ENCODE results near the gene STEEP1.
"Not testable (repeated sequence)": the region's sequence is repeated elsewhere in the genome, so short reads cannot be mapped to it uniquely, and the experiment has no call there.

STEEP1 gene

DNA sequence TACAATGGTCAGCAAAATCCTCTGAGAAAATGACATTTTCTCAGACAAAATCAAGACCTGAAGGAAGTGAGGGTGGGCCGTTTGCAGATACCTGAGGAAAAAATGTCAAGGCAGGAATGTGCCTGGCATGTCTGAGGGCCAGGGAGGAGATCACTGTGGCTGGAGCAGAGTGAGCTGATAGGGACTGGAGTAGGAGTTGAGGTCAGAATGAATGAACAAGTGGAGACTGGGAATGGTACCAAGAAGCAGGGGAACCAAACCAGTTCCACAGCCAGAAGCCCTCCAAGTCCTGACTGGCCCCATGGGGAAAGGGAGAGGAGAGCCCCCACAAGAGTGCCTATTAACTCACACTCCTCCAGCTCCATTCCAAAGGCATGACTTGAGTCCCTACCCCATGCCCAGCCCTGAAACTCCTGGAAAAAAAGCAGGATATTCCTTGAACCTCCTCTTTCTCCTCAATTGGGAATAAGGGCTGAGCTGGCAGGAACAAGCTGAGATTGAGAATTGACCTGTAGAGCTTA lies 41.5 kb downstream of the STEEP1 start:
- H3K9ac ChIP-seq (ENCODE audit: low read depth, low read length), result no peak overlapping the region
- no peak overlapping the region for H3K4me3 ChIP-seq (ENCODE audit: low read length)
- H3K4me2 ChIP-seq (ENCODE audit: low read length), result no peak overlapping the region
- H3K27me3 ChIP-seq (ENCODE audit: control insufficient read depth, insufficient read depth, low read length), result no peaks in the 10 kb centered on the region
- H3K4me1 ChIP-seq (ENCODE audit: control insufficient read depth, insufficient read depth, low read length), result no peaks in the 10 kb centered on the region
- H3K9me3 ChIP-seq (replicated peaks; ENCODE audit: low read length), result no peaks in the 10 kb centered on the region
- no peaks in the 10 kb centered on the region for H3K36me3 ChIP-seq (ENCODE audit: insufficient read depth, low read length)

DNA sequence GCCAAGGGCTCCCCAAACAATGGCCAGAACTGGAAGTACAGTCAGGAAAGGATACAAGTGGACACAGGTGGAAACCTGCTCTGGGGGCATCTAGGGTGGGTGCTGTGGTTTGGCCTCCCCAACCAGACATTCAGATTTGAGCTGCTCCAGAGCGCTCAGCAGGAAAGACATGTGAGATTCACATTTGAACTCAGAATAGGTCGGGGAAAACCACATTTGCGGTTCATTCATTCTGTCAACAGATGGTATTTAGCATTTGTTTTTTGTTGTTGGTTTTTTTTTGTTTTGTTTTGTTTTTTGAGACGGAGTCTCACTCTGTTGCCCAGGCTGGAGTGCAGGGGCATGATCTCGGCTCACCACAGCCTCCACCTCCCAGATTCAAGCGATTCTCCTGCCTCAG lies 44.0 kb downstream of the STEEP1 start:
- H3K36me3 ChIP-seq (ENCODE audit: insufficient read depth, low read length), result no peaks in the 10 kb centered on the region
- H3K4me2 ChIP-seq (ENCODE audit: low read length), result no peak overlapping the region
- no peaks in the 10 kb centered on the region for H3K9me3 ChIP-seq (replicated peaks; ENCODE audit: low read length)
- H3K4me3 ChIP-seq (ENCODE audit: low read length), result no peak overlapping the region
- no peaks in the 10 kb centered on the region for H3K4me1 ChIP-seq (ENCODE audit: control insufficient read depth, insufficient read depth, low read length)
- H3K9ac ChIP-seq (ENCODE audit: low read depth, low read length), result no peak overlapping the region
- H3K27me3 ChIP-seq (ENCODE audit: control insufficient read depth, insufficient read depth, low read length), result no peaks in the 10 kb centered on the region

DNA sequence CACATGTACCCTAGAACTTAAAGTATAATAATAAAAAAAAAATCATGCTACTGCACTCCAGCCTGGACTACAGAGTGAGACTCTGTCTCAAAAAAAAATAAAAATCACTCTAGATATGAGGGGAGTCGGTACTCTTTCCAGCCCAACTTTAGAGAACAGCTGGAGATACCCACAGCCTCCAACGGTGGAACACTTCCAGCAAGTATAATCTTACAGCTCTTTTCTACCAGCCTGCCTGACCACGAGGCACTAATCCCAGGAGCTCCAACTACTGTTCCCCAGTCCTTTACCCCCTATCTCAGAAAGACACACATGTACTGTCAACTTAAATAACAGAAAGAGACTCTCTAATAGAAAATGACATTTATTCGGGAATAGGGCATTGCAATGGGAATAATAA lies 46.8 kb downstream of the STEEP1 start:
- H3K4me2 ChIP-seq (ENCODE audit: low read length), result no peak overlapping the region
- H3K9me3 ChIP-seq (replicated peaks; ENCODE audit: low read length), result no peaks in the 10 kb centered on the region
- H3K9ac ChIP-seq (ENCODE audit: low read depth, low read length), result no peak overlapping the region
- no peaks in the 10 kb centered on the region for H3K27me3 ChIP-seq (ENCODE audit: control insufficient read depth, insufficient read depth, low read length)
- no peaks in the 10 kb centered on the region for H3K4me1 ChIP-seq (ENCODE audit: control insufficient read depth, insufficient read depth, low read length)
- H3K36me3 ChIP-seq (ENCODE audit: insufficient read depth, low read length), result no peaks in the 10 kb centered on the region
- no peak overlapping the region for H3K4me3 ChIP-seq (ENCODE audit: low read length)

DNA sequence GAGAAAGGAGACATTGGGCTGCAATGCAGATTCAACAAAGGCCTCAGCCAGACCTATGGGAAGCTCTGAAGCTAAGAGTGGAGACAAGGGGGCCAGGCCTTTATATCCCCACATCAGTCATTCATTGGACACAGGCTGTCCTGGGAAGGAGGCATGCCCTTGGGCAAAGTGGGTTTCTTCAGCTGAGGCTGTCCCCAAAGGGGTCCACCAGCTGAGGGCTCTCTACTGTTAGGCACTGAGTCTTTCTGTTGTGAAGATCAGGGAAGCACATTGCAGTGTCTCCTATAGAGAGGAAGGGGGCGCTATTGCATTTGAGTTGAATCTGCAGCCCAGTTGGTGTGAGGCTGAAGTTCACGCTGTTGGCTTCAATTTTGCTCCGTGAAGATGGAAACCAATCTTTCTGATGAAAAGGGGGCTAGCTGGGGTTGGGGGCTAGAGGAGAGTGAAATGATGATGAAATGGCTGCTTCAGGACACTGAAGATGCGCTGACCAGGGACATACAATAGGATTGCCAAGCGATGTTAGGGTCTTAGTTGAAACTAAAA lies 49.0 kb downstream of the STEEP1 start:
- Histone ChIP-seq H3K9me3 (replicated peaks; ENCODE audit: low read length) (no peaks in the 10 kb centered on the region), H3K4me3 (ENCODE audit: low read length) (no peak overlapping the region), H3K4me1 (ENCODE audit: control insufficient read depth, insufficient read depth, low read length) (no peaks in the 10 kb centered on the region), H3K36me3 (ENCODE audit: insufficient read depth, low read length) (no peaks in the 10 kb centered on the region), H3K4me2 (ENCODE audit: low read length) (no peak overlapping the region), H3K9ac (ENCODE audit: low read depth, low read length) (no peak overlapping the region), H3K27me3 (ENCODE audit: control insufficient read depth, insufficient read depth, low read length) (no peaks in the 10 kb centered on the region)

DNA sequence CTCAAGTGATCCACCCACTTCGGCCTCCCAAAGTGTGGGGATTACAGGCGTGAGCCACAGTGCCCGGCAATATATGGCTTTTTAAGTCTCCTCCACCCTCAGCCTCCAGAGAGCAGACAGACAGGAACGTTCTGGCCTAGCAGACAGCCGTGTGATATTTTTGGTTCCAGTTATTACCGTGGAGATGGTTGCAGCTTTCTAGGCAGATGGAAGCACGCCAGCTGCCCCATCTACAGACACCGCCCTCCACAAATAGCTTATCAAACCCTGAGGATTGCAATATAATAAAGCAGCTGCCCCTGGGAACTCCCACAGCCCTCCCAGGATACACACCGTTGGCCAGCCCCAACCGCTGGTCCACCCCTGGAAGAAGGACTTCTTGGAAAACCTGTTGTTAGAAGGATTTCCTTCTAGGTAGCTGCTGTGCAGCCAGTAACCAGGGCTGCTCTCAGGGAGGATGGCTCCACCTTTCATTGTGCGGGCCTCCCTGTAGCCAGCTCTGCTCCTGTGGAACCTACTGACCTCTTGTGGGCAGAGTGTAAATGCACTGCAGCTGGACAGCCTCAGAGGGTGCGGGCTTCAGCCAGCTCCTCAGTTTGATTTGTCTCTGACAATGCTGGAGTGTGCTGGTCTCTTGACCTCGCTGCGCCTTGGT lies 52.9 kb downstream of the STEEP1 start:
- Histone ChIP-seq H3K36me3 (ENCODE audit: insufficient read depth, low read length) (no peaks in the 10 kb centered on the region), H3K4me3 (ENCODE audit: low read length) (no peak overlapping the region), H3K9ac (ENCODE audit: low read depth, low read length) (no peak overlapping the region), H3K27me3 (ENCODE audit: control insufficient read depth, insufficient read depth, low read length) (no peaks in the 10 kb centered on the region), H3K9me3 (replicated peaks; ENCODE audit: low read length) (no peaks in the 10 kb centered on the region), H3K4me2 (ENCODE audit: low read length) (no peak overlapping the region), H3K4me1 (ENCODE audit: control insufficient read depth, insufficient read depth, low read length) (peaks cover 5% of the 10 kb centered on the region)

DNA sequence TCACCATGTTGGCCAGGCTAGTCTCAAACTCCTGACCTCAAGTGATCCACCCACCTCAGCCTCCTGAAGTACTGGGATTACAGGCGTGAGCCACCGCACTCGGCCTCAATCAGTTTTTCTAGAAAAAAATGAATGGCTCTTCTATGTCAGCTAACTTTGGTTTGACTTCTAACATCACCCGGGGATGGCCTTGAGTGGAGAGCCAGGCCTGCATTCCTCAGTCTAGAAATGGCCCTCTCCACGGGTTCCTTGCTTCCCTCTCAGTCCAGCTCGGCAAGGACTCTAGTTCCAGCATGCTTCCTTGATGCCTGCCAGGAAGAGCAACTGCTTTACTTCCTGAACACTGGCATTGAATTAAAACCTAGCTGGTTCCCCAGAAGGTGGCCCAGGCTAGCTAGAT lies 58.0 kb downstream of the STEEP1 start:
- no peak overlapping the region for H3K9ac ChIP-seq (ENCODE audit: low read depth, low read length)
- H3K9me3 ChIP-seq (replicated peaks; ENCODE audit: low read length), result no peaks in the 10 kb centered on the region
- no peaks in the 10 kb centered on the region for H3K36me3 ChIP-seq (ENCODE audit: insufficient read depth, low read length)
- H3K27me3 ChIP-seq (ENCODE audit: control insufficient read depth, insufficient read depth, low read length), result no peaks in the 10 kb centered on the region
- H3K4me1 ChIP-seq (ENCODE audit: control insufficient read depth, insufficient read depth, low read length), result peaks cover 22% of the 10 kb centered on the region
- no peak overlapping the region for H3K4me3 ChIP-seq (ENCODE audit: low read length)
- no peak overlapping the region for H3K4me2 ChIP-seq (ENCODE audit: low read length)

DNA sequence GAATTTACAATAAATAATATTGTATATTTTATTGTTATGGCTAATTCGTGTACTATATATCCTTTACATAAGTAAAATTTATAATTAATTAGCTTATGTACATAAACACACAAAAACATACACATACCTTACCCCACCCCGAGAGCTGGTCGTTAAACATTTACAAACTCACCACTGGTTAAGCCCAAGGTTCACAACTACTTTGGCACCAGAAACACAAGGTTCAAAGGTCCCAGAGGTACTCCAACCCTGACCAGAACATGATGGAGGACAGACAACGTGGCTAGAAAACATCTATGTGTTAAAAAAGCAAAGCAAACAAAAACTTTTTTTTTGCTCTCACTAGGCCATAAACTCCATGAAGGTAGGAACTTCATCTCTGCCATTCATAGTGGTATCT lies 59.3 kb downstream of the STEEP1 start:
- Histone ChIP-seq H3K4me1 (ENCODE audit: control insufficient read depth, insufficient read depth, low read length) (peaks cover 24% of the 10 kb centered on the region), H3K9ac (ENCODE audit: low read depth, low read length) (no peak overlapping the region), H3K36me3 (ENCODE audit: insufficient read depth, low read length) (no peaks in the 10 kb centered on the region), H3K27me3 (ENCODE audit: control insufficient read depth, insufficient read depth, low read length) (no peaks in the 10 kb centered on the region), H3K4me2 (ENCODE audit: low read length) (no peak overlapping the region), H3K4me3 (ENCODE audit: low read length) (no peak overlapping the region), H3K9me3 (replicated peaks; ENCODE audit: low read length) (no peaks in the 10 kb centered on the region)

DNA sequence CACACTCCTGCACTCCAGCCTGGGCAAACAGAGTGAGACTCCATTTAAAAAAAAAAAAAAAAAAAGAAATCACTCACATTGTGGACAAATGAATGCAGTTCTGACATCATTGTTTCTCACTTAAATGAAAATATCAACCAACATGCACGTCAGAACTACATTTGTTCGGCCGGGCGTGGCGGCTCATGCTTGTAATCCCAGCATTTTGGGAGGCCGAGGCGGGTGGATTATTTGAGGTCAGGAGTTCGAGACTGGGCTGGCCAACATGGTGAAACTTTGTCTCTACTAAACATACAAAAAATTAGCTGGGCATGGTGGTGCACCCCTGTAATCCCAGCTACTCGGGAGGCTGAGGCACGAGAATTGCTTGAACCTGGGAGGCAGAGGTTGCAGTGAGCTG lies 60.1 kb downstream of the STEEP1 start:
- not testable (repeated sequence) for H3K4me2 ChIP-seq (ENCODE audit: low read length); H3K9ac ChIP-seq (ENCODE audit: low read depth, low read length); H3K27me3 ChIP-seq (ENCODE audit: control insufficient read depth, insufficient read depth, low read length); H3K9me3 ChIP-seq (replicated peaks; ENCODE audit: low read length); H3K36me3 ChIP-seq (ENCODE audit: insufficient read depth, low read length); H3K4me3 ChIP-seq (ENCODE audit: low read length)
- H3K4me1 ChIP-seq (ENCODE audit: control insufficient read depth, insufficient read depth, low read length), result peaks cover 24% of the 10 kb centered on the region

DNA sequence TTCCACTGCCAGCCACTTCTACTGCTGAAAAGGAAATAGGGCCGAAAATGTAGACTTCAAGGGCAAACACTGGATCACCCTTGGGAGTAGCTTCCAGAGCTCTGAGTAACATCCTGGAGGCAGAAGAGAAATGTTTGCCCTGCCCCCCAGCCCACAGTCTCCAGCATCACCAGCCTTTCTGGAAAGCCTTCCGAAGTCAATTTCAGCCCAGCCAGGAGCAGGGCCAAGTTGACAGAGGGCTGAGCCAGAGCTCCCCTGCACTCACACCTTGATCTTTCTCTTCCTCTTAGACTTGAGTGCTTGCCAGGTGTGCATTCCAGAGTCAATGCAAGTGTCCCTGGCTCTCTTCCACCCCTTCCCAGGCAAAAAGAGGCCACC lies 61.7 kb downstream of the STEEP1 start:
- Histone ChIP-seq H3K9ac (ENCODE audit: low read depth, low read length) (no peak overlapping the region), H3K27me3 (ENCODE audit: control insufficient read depth, insufficient read depth, low read length) (no peaks in the 10 kb centered on the region)

DNA sequence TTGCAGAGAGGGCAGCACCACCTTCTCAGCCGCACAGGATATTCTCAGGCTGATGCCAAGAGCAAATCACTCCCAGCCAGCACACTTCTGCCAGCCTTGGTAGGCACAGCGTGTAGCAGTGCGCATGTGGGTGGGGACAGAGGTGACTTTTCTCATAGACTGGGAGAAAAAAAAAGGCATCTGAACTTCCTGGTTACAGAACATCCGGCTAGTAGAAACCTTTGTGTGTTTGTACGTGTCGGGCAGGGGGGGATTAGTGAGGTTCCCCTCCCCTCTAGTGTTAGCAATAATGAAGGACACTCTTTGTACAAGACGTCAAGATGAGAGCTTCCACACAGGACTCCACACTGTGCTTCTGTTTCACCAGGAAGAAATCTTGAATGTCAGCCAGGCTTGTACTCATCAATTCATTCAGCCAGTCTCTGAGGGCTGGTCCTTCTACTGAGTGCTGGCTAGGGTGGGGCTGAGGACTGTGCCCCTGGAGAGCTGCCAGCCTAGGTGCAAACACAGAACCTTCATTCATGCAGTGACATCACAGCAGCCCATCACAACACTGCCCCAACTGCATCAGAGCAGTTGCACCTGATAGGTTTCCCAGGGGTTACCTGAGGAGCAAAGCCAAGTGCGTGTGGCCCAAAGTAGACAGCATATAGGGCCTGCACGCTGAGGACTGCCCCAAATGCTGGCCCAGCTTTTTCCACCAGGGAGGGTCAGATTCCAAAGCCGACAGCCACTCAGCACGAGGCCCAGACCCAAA lies 62.3 kb downstream of the STEEP1 start:
- Histone ChIP-seq H3K9me3 (replicated peaks; ENCODE audit: low read length) (no peaks in the 10 kb centered on the region), H3K4me1 (ENCODE audit: control insufficient read depth, insufficient read depth, low read length) (peaks cover 24% of the 10 kb centered on the region), H3K4me2 (ENCODE audit: low read length) (peak overlapping the region; percentile 71), H3K4me3 (ENCODE audit: low read length) (no peak overlapping the region), H3K27me3 (ENCODE audit: control insufficient read depth, insufficient read depth, low read length) (no peaks in the 10 kb centered on the region), H3K9ac (ENCODE audit: low read depth, low read length) (peak overlapping the region; percentile 27), H3K36me3 (ENCODE audit: insufficient read depth, low read length) (no peaks in the 10 kb centered on the region)

More for the DNA sequence above, 61.7 kb downstream of the STEEP1 start:
- H3K4me2 ChIP-seq (ENCODE audit: low read length), result peak overlapping the region; percentile 71
- peaks cover 24% of the 10 kb centered on the region for H3K4me1 ChIP-seq (ENCODE audit: control insufficient read depth, insufficient read depth, low read length)
- no peaks in the 10 kb centered on the region for H3K36me3 ChIP-seq (ENCODE audit: insufficient read depth, low read length)
- no peaks in the 10 kb centered on the region for H3K9me3 ChIP-seq (replicated peaks; ENCODE audit: low read length)
- no peak overlapping the region for H3K4me3 ChIP-seq (ENCODE audit: low read length)

DNA sequence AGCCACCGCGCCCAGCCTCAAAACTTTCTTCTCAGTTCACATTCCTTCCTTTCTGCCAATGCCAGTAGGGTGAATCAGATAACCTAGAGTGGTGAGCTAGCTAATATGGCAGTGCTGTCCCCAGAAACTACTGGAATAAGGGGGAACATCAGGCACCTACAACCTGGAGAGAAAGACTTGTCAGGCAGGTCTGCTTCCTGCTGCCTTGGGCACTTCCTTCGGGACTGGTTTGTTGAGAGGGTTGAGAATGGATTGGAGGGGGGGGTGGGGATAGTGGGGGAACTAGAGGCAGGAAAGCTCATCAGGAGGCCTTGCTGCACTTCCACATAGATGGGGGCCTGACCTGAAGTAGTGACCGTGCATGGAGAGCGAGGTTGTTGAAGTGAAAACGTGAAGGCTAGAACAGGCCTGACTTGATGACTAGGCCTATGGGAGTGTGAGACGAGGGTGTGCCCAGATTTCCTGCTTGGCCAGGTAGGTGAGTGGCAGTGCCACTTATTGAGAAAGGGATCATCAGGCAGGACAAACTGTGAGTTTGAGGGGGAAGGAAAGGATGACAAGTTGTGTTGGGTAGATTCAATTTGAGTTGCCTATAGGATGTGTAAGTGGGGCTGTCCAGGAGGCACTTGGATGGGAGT lies 63.6 kb downstream of the STEEP1 start:
- Histone ChIP-seq H3K4me2 (ENCODE audit: low read length) (no peak overlapping the region), H3K9ac (ENCODE audit: low read depth, low read length) (no peak overlapping the region), H3K9me3 (replicated peaks; ENCODE audit: low read length) (no peaks in the 10 kb centered on the region), H3K27me3 (ENCODE audit: control insufficient read depth, insufficient read depth, low read length) (no peaks in the 10 kb centered on the region), H3K4me3 (ENCODE audit: low read length) (no peak overlapping the region), H3K4me1 (ENCODE audit: control insufficient read depth, insufficient read depth, low read length) (peaks cover 17% of the 10 kb centered on the region), H3K36me3 (ENCODE audit: insufficient read depth, low read length) (no peaks in the 10 kb centered on the region)

All from skeletal muscle satellite cell (primary cell).